ENCODE results near the gene BRPF3. TPM values are rescaled to one million over a fixed set of nuclear protein-coding genes. Genes with fewer than 3 reads are reported as not detected.

Gene BRPF3
- total RNA-seq, 1 experiment from 2014 or later = 43.4 TPM

DNA sequence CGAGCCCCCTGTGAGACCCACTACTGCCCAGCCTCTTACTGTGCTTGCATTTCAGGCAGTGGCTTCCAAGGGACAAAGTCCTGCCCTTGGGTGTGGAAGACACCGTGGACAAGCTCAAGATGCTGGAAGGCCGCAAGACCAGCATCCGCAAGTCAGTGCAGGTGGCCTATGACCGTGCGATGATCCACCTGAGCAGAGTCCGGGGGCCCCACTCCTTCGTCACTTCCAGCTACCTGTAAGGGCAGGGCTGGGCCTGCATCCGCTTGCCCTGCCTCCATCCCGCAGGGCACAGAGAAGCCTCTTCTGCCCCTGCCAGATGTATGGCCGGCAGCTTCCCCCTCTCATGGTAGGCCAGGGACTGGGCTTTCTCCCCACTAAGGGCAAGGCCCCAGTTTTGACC, 33.8 kb downstream of the BRPF3 start:
- no peak overlapping the region for H4K5ac ChIP-seq (ENCODE audit: insufficient read length, low read depth, low read length)
- H4K91ac ChIP-seq (ENCODE audit: insufficient read length, low read depth, low read length) = no peak overlapping the region
- H3K14ac ChIP-seq (ENCODE audit: insufficient read depth, low read length) = no peak overlapping the region
- no peak overlapping the region for H3K27ac ChIP-seq (ENCODE audit: insufficient read length, low read depth, low read length)
- no peaks in the 10 kb centered on the region for H3K79me1 ChIP-seq (ENCODE audit: insufficient read depth, low read depth, low read length, poor library complexity, severe bottlenecking)
- Mint-ChIP-seq H3K36me3 (ENCODE audit: insufficient read depth in 1 of 3, low read depth in 3 of 3) (peaks cover 18 to 68% (median 54%) of the 10 kb centered on the region in 3 experiments), H3K27ac (no peak overlapping the region), H3K4me1 (peaks cover under 1 to 1% of the 10 kb centered on the region in 2 experiments), H3K27me3 (ENCODE audit: low read depth) (no peaks in the 10 kb centered on the region; the same call in 1 of the 2 replicates), H3K4me3 (no peak overlapping the region), H3K9me3 (no peaks in the 10 kb centered on the region)
- no peak overlapping the region for H2AK5ac ChIP-seq (ENCODE audit: insufficient read length, low read length)
- no peak overlapping the region for H3K9ac ChIP-seq (ENCODE audit: extremely low read depth, insufficient read length, low read length)
- WGBS (ENCODE audit: extremely low coverage, insufficient read length, low lambda C conversion rate) = no CpG with 5 or more reads among the region's 11 CpGs
- H3K4me1 ChIP-seq (ENCODE audit: insufficient read depth, low read length) = no peaks in the 10 kb centered on the region
- H3K4me2 ChIP-seq (ENCODE audit: insufficient read depth, insufficient read length, low read length) = no peak overlapping the region
- no peak overlapping the region for H2BK120ac ChIP-seq (ENCODE audit: low read depth, low read length, poor library complexity, severe bottlenecking)
- H3K23ac ChIP-seq (ENCODE audit: insufficient read length, low read depth, low read length) = no peak overlapping the region
- no peak overlapping the region for H3K18ac ChIP-seq (ENCODE audit: insufficient read length, low read depth, low read length)
- no peak for DNase-seq
- H2BK15ac ChIP-seq (ENCODE audit: low read depth, low read length) = no peak overlapping the region
- TF ChIP-seq, protein P1, sequence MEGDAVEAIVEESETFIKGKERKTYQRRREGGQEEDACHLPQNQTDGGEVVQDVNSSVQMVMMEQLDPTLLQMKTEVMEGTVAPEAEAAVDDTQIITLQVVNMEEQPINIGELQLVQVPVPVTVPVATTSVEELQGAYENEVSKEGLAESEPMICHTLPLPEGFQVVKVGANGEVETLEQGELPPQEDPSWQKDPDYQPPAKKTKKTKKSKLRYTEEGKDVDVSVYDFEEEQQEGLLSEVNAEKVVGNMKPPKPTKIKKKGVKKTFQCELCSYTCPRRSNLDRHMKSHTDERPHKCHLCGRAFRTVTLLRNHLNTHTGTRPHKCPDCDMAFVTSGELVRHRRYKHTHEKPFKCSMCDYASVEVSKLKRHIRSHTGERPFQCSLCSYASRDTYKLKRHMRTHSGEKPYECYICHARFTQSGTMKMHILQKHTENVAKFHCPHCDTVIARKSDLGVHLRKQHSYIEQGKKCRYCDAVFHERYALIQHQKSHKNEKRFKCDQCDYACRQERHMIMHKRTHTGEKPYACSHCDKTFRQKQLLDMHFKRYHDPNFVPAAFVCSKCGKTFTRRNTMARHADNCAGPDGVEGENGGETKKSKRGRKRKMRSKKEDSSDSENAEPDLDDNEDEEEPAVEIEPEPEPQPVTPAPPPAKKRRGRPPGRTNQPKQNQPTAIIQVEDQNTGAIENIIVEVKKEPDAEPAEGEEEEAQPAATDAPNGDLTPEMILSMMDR (conservative IDR thresholded peaks at IDR 0.05) = no peak
- H4K8ac ChIP-seq (replicated peaks; ENCODE audit: insufficient read length, low read depth, low read length) = no peak overlapping the region
- no peaks in the 10 kb centered on the region for H3K23me2 ChIP-seq (ENCODE audit: insufficient read length, low read depth, low read length, poor library complexity, severe bottlenecking)
- H3K4ac ChIP-seq (ENCODE audit: low read depth, low read length) = no peak overlapping the region
- no peak overlapping the region for H2BK5ac ChIP-seq (ENCODE audit: insufficient read length, low read length)
- no peaks in the 10 kb centered on the region for H3K79me2 ChIP-seq (ENCODE audit: insufficient read depth, low read length)
- no peaks in the 10 kb centered on the region for H3K9me3 ChIP-seq (ENCODE audit: control insufficient read depth, low read depth, low read length)
- H3K56ac ChIP-seq (ENCODE audit: insufficient read length, low read depth, low read length) = no peak overlapping the region
- H2BK20ac ChIP-seq (ENCODE audit: low read depth, low read length, poor library complexity, severe bottlenecking) = no peak overlapping the region
- H3K27me3 ChIP-seq (ENCODE audit: insufficient read depth, low read length) = no peaks in the 10 kb centered on the region
- no peaks in the 10 kb centered on the region for H4K20me1 ChIP-seq (ENCODE audit: control insufficient read depth, insufficient read depth, insufficient read length)
- no peak overlapping the region for H2AFZ ChIP-seq (ENCODE audit: low read length)
- H2BK12ac ChIP-seq (ENCODE audit: insufficient read length, low read depth, low read length) = no peak overlapping the region
- no peak overlapping the region for H3T11ph ChIP-seq (ENCODE audit: low read length)

Measured in H9 (cell line).